HL-60 (cell line): ENCODE measurements around the gene PCBD2.

Experiments used
- DNase-seq, 2 experiments: peaks; one replicate each; pipeline ENCODE4 v3.0.0-alpha.2; 2010 to 2020; ENCODE audit warnings: low read depth in 1 of 2, low spot score in 1 of 2
- H3K27ac ChIP-seq: fragments of 250-450 bp; sonication (Bioruptor Pico); replicated peaks from 2 replicates; pipeline ENCODE4 v1.5.1; 2020; ENCODE audit warnings: mild to moderate bottlenecking, moderate library complexity
- H3K27me3 ChIP-seq: fragments of 250-450 bp; sonication (Bioruptor Pico); 2 replicates; pipeline ENCODE4 v1.5.1; 2021; ENCODE audit warnings: mild to moderate bottlenecking, moderate library complexity; ENCODE audit not compliant: insufficient read depth, poor library complexity, severe bottlenecking
- H3K4me3 ChIP-seq: replicated peaks from 2 replicates; pipeline ENCODE4 v1.5.1; 2011; ENCODE audit warnings: mild to moderate bottlenecking, control low read depth, low read length; ENCODE audit not compliant: insufficient read depth
- GABPA ChIP-seq: IDR thresholded peaks from 2 replicates; pipeline ENCODE4 v1.6.1; 2012; ENCODE audit warnings: low read depth
- POLR2AphosphoS5 ChIP-seq: IDR thresholded peaks from 2 replicates; pipeline ENCODE4 v1.6.1; 2012; ENCODE audit warnings: low read depth
- SPI1 ChIP-seq: IDR thresholded peaks from 2 replicates; pipeline ENCODE4 v1.6.1; 2012; ENCODE audit warnings: low read depth, mild to moderate bottlenecking, borderline replicate concordance
- TF ChIP-seq, protein P1 (sequence below): IDR thresholded peaks from one replicate; pipeline ENCODE4 v1.5.1; 2011; ENCODE audit warnings: low read length, control low read depth, inconsistent platforms; ENCODE audit not compliant: insufficient read depth
- TF ChIP-seq, protein P2 (sequence below): IDR thresholded peaks from 2 replicates; pipeline ENCODE4 v1.6.1; 2012; ENCODE audit warnings: low read depth; ENCODE audit not compliant: insufficient replicate concordance

The PCBD2 gene

DNA sequence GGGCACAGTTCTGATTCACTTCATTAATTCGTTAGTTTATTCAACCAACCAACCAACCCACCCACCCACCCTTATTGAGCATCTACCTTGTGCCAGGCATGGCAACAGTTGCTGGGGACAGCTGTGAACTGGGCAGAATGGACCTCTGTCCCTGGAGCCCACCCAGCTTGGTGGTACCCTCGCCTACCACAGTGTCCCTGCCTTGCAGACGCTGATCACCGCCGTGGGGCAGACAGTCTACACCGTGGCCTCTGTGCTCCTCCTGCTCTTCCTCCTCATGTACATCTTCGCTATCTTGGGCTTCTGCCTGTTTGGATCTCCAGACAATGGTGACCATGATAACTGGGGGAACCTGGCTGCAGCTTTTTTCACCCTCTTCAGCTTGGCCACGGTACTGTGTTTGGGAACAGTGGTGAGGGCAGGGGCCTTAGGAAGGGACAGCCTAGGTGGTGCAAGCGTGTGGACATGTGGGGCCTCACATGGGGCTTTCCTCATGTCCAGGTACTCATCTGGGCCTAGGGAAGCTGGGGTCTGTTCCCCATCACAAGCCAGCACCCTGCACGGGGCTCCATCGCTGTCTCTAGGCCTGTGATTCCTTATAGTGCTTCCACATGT lies 102.9 kb downstream of the PCBD2 start:
- Histone ChIP-seq H3K27me3 (no peaks in the 10 kb centered on the region), H3K27ac (no peak overlapping the region), H3K4me3 (no peak overlapping the region)
- DNase-seq, result no peak
- no peak for TF ChIP-seq SPI1
- TF ChIP-seq POLR2AphosphoS5, result no peak
- TF ChIP-seq, protein P1, sequence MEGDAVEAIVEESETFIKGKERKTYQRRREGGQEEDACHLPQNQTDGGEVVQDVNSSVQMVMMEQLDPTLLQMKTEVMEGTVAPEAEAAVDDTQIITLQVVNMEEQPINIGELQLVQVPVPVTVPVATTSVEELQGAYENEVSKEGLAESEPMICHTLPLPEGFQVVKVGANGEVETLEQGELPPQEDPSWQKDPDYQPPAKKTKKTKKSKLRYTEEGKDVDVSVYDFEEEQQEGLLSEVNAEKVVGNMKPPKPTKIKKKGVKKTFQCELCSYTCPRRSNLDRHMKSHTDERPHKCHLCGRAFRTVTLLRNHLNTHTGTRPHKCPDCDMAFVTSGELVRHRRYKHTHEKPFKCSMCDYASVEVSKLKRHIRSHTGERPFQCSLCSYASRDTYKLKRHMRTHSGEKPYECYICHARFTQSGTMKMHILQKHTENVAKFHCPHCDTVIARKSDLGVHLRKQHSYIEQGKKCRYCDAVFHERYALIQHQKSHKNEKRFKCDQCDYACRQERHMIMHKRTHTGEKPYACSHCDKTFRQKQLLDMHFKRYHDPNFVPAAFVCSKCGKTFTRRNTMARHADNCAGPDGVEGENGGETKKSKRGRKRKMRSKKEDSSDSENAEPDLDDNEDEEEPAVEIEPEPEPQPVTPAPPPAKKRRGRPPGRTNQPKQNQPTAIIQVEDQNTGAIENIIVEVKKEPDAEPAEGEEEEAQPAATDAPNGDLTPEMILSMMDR, result no peak
- TF ChIP-seq, protein P2, sequence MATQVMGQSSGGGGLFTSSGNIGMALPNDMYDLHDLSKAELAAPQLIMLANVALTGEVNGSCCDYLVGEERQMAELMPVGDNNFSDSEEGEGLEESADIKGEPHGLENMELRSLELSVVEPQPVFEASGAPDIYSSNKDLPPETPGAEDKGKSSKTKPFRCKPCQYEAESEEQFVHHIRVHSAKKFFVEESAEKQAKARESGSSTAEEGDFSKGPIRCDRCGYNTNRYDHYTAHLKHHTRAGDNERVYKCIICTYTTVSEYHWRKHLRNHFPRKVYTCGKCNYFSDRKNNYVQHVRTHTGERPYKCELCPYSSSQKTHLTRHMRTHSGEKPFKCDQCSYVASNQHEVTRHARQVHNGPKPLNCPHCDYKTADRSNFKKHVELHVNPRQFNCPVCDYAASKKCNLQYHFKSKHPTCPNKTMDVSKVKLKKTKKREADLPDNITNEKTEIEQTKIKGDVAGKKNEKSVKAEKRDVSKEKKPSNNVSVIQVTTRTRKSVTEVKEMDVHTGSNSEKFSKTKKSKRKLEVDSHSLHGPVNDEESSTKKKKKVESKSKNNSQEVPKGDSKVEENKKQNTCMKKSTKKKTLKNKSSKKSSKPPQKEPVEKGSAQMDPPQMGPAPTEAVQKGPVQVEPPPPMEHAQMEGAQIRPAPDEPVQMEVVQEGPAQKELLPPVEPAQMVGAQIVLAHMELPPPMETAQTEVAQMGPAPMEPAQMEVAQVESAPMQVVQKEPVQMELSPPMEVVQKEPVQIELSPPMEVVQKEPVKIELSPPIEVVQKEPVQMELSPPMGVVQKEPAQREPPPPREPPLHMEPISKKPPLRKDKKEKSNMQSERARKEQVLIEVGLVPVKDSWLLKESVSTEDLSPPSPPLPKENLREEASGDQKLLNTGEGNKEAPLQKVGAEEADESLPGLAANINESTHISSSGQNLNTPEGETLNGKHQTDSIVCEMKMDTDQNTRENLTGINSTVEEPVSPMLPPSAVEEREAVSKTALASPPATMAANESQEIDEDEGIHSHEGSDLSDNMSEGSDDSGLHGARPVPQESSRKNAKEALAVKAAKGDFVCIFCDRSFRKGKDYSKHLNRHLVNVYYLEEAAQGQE, result no peak
- no peak for TF ChIP-seq GABPA

DNA sequence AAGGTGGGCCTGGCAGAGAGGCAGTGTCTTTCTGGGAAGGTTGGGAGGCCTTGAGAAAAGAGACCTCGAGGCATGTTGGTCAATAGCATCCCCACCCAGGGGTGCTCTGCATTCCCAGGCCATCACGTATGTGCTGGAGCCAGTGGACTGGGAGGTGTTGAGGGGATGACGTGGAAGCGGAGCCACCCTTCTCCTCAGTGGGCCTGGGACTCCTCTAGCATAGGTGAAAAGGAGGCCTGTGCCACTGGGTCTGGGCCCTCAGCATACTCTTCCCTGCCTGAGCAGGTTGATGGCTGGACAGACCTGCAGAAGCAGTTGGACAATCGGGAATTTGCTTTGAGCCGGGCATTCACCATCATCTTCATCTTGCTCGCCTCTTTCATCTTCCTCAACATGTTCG lies 103.6 kb downstream of the PCBD2 start:
- TF ChIP-seq, protein P1, result no peak
- TF ChIP-seq POLR2AphosphoS5 (no peak), GABPA (no peak)
- TF ChIP-seq, protein P2, result no peak
- H3K27ac ChIP-seq, result no peak overlapping the region
- no peak overlapping the region for H3K4me3 ChIP-seq
- no peaks in the 10 kb centered on the region for H3K27me3 ChIP-seq
- no peak for DNase-seq

DNA sequence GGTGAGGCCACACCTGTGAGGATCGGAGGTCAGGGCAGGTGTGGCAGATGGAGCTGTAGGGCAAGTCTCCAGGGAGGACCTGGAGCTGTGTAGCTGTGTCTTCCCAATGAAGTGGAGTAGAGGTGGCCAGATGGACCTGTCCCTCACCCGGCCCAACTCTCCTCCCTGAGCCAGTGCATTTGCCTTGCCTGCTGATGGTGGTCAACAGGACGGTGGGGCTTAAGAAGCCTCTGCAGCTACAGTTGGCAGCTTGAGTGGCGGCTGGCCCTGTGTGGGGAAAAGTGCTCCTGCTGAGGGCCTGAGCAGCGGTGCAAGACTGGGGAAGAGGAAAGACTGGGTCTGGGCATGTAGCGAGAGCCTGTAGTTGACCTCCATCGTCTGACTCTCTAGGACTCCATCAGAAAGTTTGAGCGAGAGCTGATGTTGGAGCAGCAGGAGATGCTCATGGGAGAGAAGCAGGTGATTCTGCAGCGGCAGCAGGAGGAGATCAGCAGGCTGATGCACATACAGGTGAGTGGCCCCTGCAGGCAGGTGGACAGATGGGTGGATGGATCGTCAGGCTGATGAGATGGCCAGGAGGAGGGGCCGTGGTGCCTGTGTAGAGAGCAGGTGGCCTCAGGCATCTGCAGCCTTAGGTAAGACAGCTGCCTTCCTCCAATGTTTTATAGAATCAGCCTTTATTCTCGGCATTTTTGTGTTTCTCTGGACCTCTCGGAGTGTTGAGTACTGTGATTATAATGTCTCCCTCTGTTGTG lies 104.2 kb downstream of the PCBD2 start:
- no peak for TF ChIP-seq SPI1
- no peak for TF ChIP-seq GABPA
- TF ChIP-seq, protein P1, result no peak
- H3K4me3 ChIP-seq, result no peak overlapping the region
- H3K27me3 ChIP-seq, result no peaks in the 10 kb centered on the region
- H3K27ac ChIP-seq, result no peak overlapping the region
- no peak for DNase-seq
